Measurements from ENCODE around the gene KANK3. TPM values are rescaled to one million over a fixed set of nuclear protein-coding genes. Genes with fewer than 3 reads are reported as not detected.

KANK3 gene
- total RNA-seq, 2 experiments from 2014 or later: 0.11 to 0.22 TPM

DNA sequence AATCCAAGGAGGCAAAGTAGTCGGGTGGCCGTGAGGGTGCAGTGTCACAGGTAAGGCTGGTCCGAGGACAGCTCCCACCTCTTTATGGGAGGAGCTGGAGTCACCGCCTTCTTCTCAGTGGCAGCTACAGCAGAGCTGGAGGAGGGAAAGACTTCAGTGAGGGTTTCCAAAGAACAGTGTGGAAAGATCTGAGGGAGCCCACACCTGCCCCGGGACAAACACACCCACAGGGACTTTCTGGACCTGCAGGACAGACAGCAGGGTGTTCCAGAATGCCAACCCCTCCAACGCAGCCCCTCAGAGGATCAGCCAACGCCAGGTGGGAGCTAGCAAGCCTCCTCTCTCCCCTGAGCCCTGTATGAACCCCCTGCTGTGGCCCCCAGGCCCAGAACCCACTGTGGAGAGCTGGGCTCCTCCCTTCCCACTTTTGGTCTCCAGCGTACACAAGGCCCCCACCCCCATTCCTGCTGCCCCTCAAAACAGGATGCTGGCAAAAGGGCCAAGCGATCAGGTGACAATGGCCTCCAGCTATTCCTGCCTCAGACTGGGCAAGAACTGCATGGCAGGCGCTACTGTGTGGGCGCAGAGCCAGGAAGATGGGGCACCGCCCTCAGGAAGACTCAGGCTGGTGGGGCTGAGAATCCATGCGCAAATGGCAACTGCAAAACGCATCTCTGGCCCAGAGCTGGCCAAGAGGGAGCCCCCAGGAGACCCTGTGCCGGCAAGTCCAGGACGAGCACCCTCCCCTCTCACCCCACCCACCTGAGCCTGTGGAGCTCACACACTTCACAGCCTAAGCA, 31.4 kb downstream of the KANK3 start:
- no TSS peak for BruUV-seq (replicated peaks)
- CTCF ChIA-PET (ENCODE audit: unreplicated experiment): no interaction called here
- no peaks in the 10 kb centered on the region for H4K20me1 ChIP-seq (ENCODE audit: insufficient read depth, low read length)
- H3K4me1 ChIP-seq (ENCODE audit: insufficient read depth, low read length, poor library complexity, severe bottlenecking): peaks cover 13% of the 10 kb centered on the region
- H3K36me3 ChIP-seq (ENCODE audit: insufficient read depth, low read length): peaks cover 72% of the 10 kb centered on the region
- H3K27ac ChIP-seq (ENCODE audit: low read depth, low read length, poor library complexity, severe bottlenecking): no peak overlapping the region
- peaks cover 11% of the 10 kb centered on the region; the same call in 1 of the 2 replicates for H3K79me2 ChIP-seq (ENCODE audit: insufficient read depth, low read depth, low read length)
- no peak overlapping the region for H2AFZ ChIP-seq (ENCODE audit: low read length)
- no peaks in the 10 kb centered on the region for H3K9me2 ChIP-seq (ENCODE audit: insufficient read depth, low read length)
- TF ChIP-seq CTCF (conservative IDR thresholded peaks at IDR 0.05; ENCODE audit: low read length) (no peak), EZH2phosphoT487 (IDR thresholded peaks at IDR 0.05; ENCODE audit: borderline replicate concordance, low read depth, low read length) (no peak)
- H3K4me3 ChIP-seq (ENCODE audit: low read depth, low read length, poor library complexity, severe bottlenecking): no peak overlapping the region
- no peaks in the 10 kb centered on the region for H3K9me3 ChIP-seq (ENCODE audit: low read length)
- DNase-seq (ENCODE audit: low spot score): no peak
- no peak overlapping the region for H3K4me2 ChIP-seq (ENCODE audit: low read length)
- intact Hi-C loops (cut with micrococcal nuclease; ENCODE audit: unreplicated experiment): no loop called here
- POLR2A ChIA-PET: interaction anchor here (0.7 kb wide), 1 partner anchor 7 kb away, joined by 3 read pairs; no protein-coding TSS in a partner anchor

GRCh38 chr19:8310342-8311055, 32.6 kb downstream of the KANK3 start:
- H3K9me3 ChIP-seq (ENCODE audit: low read length): no peaks in the 10 kb centered on the region
- no peak for DNase-seq (ENCODE audit: low spot score)
- no peak overlapping the region for H3K4me2 ChIP-seq (ENCODE audit: low read length)
- ChIA-PET CTCF (ENCODE audit: unreplicated experiment) (no interaction called here), POLR2A (interaction anchor here (0.7 kb wide), 1 partner anchor 97 kb away, joined by 3 read pairs; no protein-coding TSS in a partner anchor)
- peaks cover 70% of the 10 kb centered on the region for H3K36me3 ChIP-seq (ENCODE audit: insufficient read depth, low read length)
- peaks cover 22% of the 10 kb centered on the region; the same call in 1 of the 2 replicates for H3K79me2 ChIP-seq (ENCODE audit: insufficient read depth, low read depth, low read length)
- intact Hi-C loops (cut with micrococcal nuclease; ENCODE audit: unreplicated experiment): no loop called here
- peaks cover 19% of the 10 kb centered on the region for H3K4me1 ChIP-seq (ENCODE audit: insufficient read depth, low read length, poor library complexity, severe bottlenecking)
- no TSS peak for BruUV-seq (replicated peaks)
- no peak overlapping the region for H2AFZ ChIP-seq (ENCODE audit: low read length)
- no peak overlapping the region for H3K4me3 ChIP-seq (ENCODE audit: low read depth, low read length, poor library complexity, severe bottlenecking)
- H4K20me1 ChIP-seq (ENCODE audit: insufficient read depth, low read length): no peaks in the 10 kb centered on the region
- no peak for TF ChIP-seq EZH2phosphoT487 (IDR thresholded peaks at IDR 0.05; ENCODE audit: borderline replicate concordance, low read depth, low read length)
- no peak for TF ChIP-seq CTCF (conservative IDR thresholded peaks at IDR 0.05; ENCODE audit: low read length)
- H3K9me2 ChIP-seq (ENCODE audit: insufficient read depth, low read length): no peaks in the 10 kb centered on the region
- no peak overlapping the region for H3K27ac ChIP-seq (ENCODE audit: low read depth, low read length, poor library complexity, severe bottlenecking)
